Nephron (organoid): ENCODE measurements around the gene FSTL5.

Experiments used
- H3K27ac Mint-ChIP-seq, 3 experiments: 2 replicates each; pipeline ENCODE4 v1.8.0; 2020; ENCODE audit warnings: mixed read lengths in 3 of 3, mild to moderate bottlenecking in 2 of 3, moderate library complexity in 1 of 3
- H3K27me3 Mint-ChIP-seq: 2 replicates; pipeline ENCODE4 v1.8.0; 2021; ENCODE audit warnings: low read depth, mild to moderate bottlenecking, moderate library complexity, mixed read lengths
- H3K36me3 Mint-ChIP-seq: 2 replicates; pipeline ENCODE4 v1.8.0; 2020; ENCODE audit warnings: low read depth, mixed read lengths
- H3K4me1 Mint-ChIP-seq: 2 replicates; pipeline ENCODE4 v1.8.0; 2020; ENCODE audit warnings: mixed read lengths
- H3K4me3 Mint-ChIP-seq, 3 experiments: 2 replicates each; pipeline ENCODE4 v1.8.0; 2020; ENCODE audit warnings: mild to moderate bottlenecking in 3 of 3, mixed read lengths in 3 of 3, moderate library complexity in 2 of 3
- H3K9me3 Mint-ChIP-seq: 2 replicates; pipeline ENCODE4 v1.8.0; 2020; ENCODE audit warnings: mixed read lengths
- CTCF ChIP-seq, 3 experiments: fragments of 200-600 bp; sonication (generic); IDR thresholded peaks; one replicate each; pipeline ENCODE4 v1.5.0; 2021; ENCODE audit warnings: antibody characterized with exemption in 3 of 3; ENCODE audit not compliant: unreplicated experiment in 3 of 3

Gene FSTL5

GRCh38 chr4:161893566-161893965 is 270.2 kb downstream of the FSTL5 start:
- no peaks in the 10 kb centered on the region for H3K4me1 Mint-ChIP-seq
- no peak overlapping the region for H3K27ac Mint-ChIP-seq
- H3K4me3 Mint-ChIP-seq = no peak overlapping the region
- no peaks in the 10 kb centered on the region for H3K9me3 Mint-ChIP-seq
- H3K36me3 Mint-ChIP-seq = no peaks in the 10 kb centered on the region
- no peaks in the 10 kb centered on the region for H3K27me3 Mint-ChIP-seq
- no peak for TF ChIP-seq CTCF (IDR thresholded peaks at IDR 0.05; ENCODE audit: unreplicated experiment in 3 of 3)

GRCh38 chr4:161892951-161893350 is 270.8 kb downstream of the FSTL5 start:
- Mint-ChIP-seq H3K36me3 (no peaks in the 10 kb centered on the region), H3K4me1 (no peaks in the 10 kb centered on the region), H3K27me3 (no peaks in the 10 kb centered on the region), H3K27ac (no peak overlapping the region), H3K9me3 (no peaks in the 10 kb centered on the region), H3K4me3 (no peak overlapping the region)
- no peak for TF ChIP-seq CTCF (IDR thresholded peaks at IDR 0.05; ENCODE audit: unreplicated experiment in 3 of 3)

- Mint-ChIP-seq H3K36me3 (no peaks in the 10 kb centered on the region), H3K4me3 (no peak overlapping the region), H3K4me1 (no peaks in the 10 kb centered on the region), H3K9me3 (no peaks in the 10 kb centered on the region), H3K27ac (no peak overlapping the region), H3K27me3 (no peaks in the 10 kb centered on the region)
- TF ChIP-seq CTCF (IDR thresholded peaks at IDR 0.05; ENCODE audit: unreplicated experiment in 3 of 3) = no peak
Measured at GRCh38 chr4:161883157-161883556, 280.6 kb downstream of the FSTL5 start.

GRCh38 chr4:161881370-161881769 is 282.4 kb downstream of the FSTL5 start:
- Mint-ChIP-seq H3K4me3 (no peak overlapping the region), H3K9me3 (no peaks in the 10 kb centered on the region), H3K36me3 (no peaks in the 10 kb centered on the region), H3K27ac (no peak overlapping the region), H3K4me1 (no peaks in the 10 kb centered on the region), H3K27me3 (no peaks in the 10 kb centered on the region)
- TF ChIP-seq CTCF (IDR thresholded peaks at IDR 0.05; ENCODE audit: unreplicated experiment in 3 of 3) = no peak

GRCh38 chr4:161869511-161869910 is 294.3 kb downstream of the FSTL5 start:
- no peaks in the 10 kb centered on the region for H3K4me1 Mint-ChIP-seq

More at GRCh38 chr4:161869511-161869910, 294.3 kb downstream of the FSTL5 start:
- Mint-ChIP-seq H3K27ac (no peak overlapping the region), H3K4me3 (no peak overlapping the region), H3K36me3 (no peaks in the 10 kb centered on the region), H3K27me3 (no peaks in the 10 kb centered on the region), H3K9me3 (no peaks in the 10 kb centered on the region)
- TF ChIP-seq CTCF (IDR thresholded peaks at IDR 0.05; ENCODE audit: unreplicated experiment in 3 of 3) = no peak
